Stimulated activated CD8-positive, alpha-beta memory T cell treated with anti-CD3 and anti-CD28 coated beads, Interleukin-2, amount 100 ng/mL, for 1 hour (primary cell): ENCODE data around the gene CNTNAP4.

Experiments
- DNase-seq, 2 donors: peaks; one replicate each; pipeline ENCODE4 v3.0.0-alpha.2; 2020; ENCODE audit warnings: low read depth in 2 of 2

Gene CNTNAP4

DNA sequence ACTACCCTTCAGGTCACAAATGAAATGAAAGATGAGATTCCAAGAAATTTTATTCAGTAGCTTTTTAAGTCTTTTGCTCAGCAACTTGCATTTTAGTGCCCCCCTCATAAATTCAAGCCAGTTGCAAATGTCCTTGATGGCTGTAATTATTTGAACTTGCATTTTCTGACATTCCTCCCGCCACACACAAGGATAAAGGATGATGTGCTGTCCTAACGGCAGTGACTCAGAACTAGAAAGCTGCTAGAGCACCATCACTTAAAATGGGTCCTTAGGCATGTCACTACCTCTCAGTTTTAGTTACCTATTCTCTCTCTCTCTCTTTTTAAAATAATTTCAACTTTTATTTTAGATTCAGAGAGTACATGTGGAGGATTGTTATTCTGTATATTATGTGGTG, 306.7 kb downstream of the CNTNAP4 start:
- no peak for DNase-seq

DNA sequence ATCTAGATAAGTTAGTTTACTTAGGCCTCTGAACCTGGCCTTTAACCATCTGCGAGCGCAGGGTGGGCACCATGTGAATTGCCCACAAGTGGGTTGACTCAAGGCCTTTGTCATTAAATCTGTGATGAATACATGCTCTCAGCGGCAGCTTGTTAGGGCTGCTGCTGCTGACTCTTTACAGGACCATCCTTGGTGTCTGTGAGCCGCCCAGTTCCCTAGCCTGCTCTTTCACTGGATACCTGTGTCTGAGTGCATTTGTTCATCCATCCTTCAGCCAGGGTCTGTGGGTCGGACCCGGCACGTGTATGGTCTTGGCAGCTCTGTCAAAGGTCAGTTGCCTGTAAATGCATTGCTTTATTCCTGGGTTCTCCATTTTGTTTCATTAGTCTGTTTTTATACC, 321.3 kb downstream of the CNTNAP4 start:
- no peak for DNase-seq

DNA sequence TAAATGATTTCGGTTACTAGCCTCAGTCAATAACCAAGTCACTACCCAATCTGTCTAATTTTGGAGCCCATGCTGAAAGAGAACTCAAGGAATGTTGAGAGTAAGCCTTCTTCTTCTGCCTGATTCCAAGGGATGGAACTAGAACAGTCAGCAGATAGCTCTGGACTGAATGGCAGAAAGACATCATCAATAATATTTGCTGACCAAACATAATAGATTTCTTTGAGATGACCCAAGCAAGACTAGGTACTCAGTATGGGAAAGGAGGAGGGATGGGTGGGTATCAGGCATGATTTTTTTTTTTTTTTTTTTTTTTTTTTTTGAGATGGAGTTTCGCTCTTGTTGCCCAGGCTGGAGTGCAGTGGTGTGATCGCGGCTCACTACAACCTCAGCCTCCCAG, 330.1 kb downstream of the CNTNAP4 start:
- no peak for DNase-seq
